Endodermal cell (in vitro differentiated cells): ENCODE measurements around the gene GRIN2C. TPM values are rescaled to one million over a fixed set of nuclear protein-coding genes. Genes with fewer than 3 reads are reported as not detected.

ENCODE experiments used
- DNase-seq: peaks from one replicate; pipeline ENCODE4 v3.0.0-alpha.2; 2017
- H3K27ac ChIP-seq: 2 replicates; pipeline ENCODE4 v1.5.1; 2013; ENCODE audit warnings: mild to moderate bottlenecking, low read depth, low read length, moderate library complexity
- H3K27me3 ChIP-seq: 2 replicates; pipeline ENCODE4 v1.6.1; 2013; ENCODE audit warnings: mild to moderate bottlenecking, low read length, moderate library complexity; ENCODE audit not compliant: insufficient read depth, control insufficient read depth, poor library complexity, severe bottlenecking
- H3K36me3 ChIP-seq: 2 replicates; pipeline ENCODE4 v1.7.0; 2013; ENCODE audit warnings: mild to moderate bottlenecking, low read length, moderate library complexity; ENCODE audit not compliant: control insufficient read depth, insufficient read depth
- H3K4me1 ChIP-seq: one replicate; pipeline ENCODE4 v1.7.0; 2013; ENCODE audit warnings: low read length; ENCODE audit not compliant: control insufficient read depth, insufficient read depth
- H3K4me3 ChIP-seq: 2 replicates; pipeline ENCODE4 v1.5.1; 2013; ENCODE audit warnings: mild to moderate bottlenecking, low read length, moderate library complexity
- H3K9ac ChIP-seq: 2 replicates; pipeline ENCODE4 v1.6.1; 2013; ENCODE audit warnings: mild to moderate bottlenecking, low read length, moderate library complexity; ENCODE audit not compliant: poor library complexity, severe bottlenecking; ENCODE audit errors: extremely low read depth
- H3K9me3 ChIP-seq: 2 replicates; pipeline ENCODE4 v1.6.1; 2013; ENCODE audit warnings: mild to moderate bottlenecking, low read length, moderate library complexity; ENCODE audit not compliant: control insufficient read depth
- H3K27ac Mint-ChIP-seq: 2 replicates; pipeline ENCODE4 v1.8.0; 2020; ENCODE audit warnings: mixed read lengths
- H3K27me3 Mint-ChIP-seq: 2 replicates; pipeline ENCODE4 v1.8.0; 2021; ENCODE audit warnings: mild to moderate bottlenecking, mixed read lengths; ENCODE audit not compliant: insufficient read depth
- H3K36me3 Mint-ChIP-seq: 2 replicates; pipeline ENCODE4 v1.8.0; 2020; ENCODE audit warnings: low read depth, mixed read lengths
- H3K4me1 Mint-ChIP-seq: 2 replicates; pipeline ENCODE4 v1.8.0; 2020; ENCODE audit warnings: mixed read lengths
- H3K4me3 Mint-ChIP-seq: 2 replicates; pipeline ENCODE4 v1.8.0; 2020; ENCODE audit warnings: mild to moderate bottlenecking, moderate library complexity, mixed read lengths
- H3K9me3 Mint-ChIP-seq: 2 replicates; pipeline ENCODE4 v1.8.0; 2020; ENCODE audit warnings: mild to moderate bottlenecking, mixed read lengths
- CTCF ChIP-seq: fragments of 200-600 bp; sonication (generic); conservative IDR thresholded peaks from 2 replicates; pipeline ENCODE4 v1.5.0; 2021; ENCODE audit warnings: antibody characterized with exemption, mild to moderate bottlenecking
- WGBS, 2 experiments: methylation state at CpG; one replicate each; pipeline versions ENCODE4 v1.1.5 to v1.1.7; 2013; ENCODE audit warnings: missing lambda C conversion rate in 2 of 2, mixed read lengths in 1 of 2; ENCODE audit not compliant: insufficient coverage in 1 of 2, insufficient read length in 1 of 2; 5-methylcytosine and 5-hydroxymethylcytosine counted together
- total RNA-seq, 2 donors: library from RNA; stranded (reverse); fragmentation: NEBNext Ultra II Directional in 1 of 2; extraction: Animal tissue kit (Norgen Biotek cat#: 25700) in 1 of 2; gene quantifications; 2 replicates in 1 of 2; 3 replicates in 1 of 2; pipeline ENCODE4 v1.2.1, GENCODE V29; 2021

Gene GRIN2C
- total RNA-seq, 2 donors from 2014 or later = 0.24 to 0.31 TPM

- Histone ChIP-seq H3K9me3 (no peaks in the 10 kb centered on the region), H3K27me3 (peaks cover 96% of the 10 kb centered on the region), H3K36me3 (no peaks in the 10 kb centered on the region), H3K4me3 (no peak overlapping the region), H3K27ac (no peak overlapping the region), H3K9ac (no peak overlapping the region), H3K4me1 (no peaks in the 10 kb centered on the region)
- Mint-ChIP-seq H3K27me3 (peaks cover 92% of the 10 kb centered on the region), H3K27ac (no peak overlapping the region), H3K9me3 (no peaks in the 10 kb centered on the region), H3K4me1 (peaks cover 4% of the 10 kb centered on the region), H3K36me3 (no peaks in the 10 kb centered on the region), H3K4me3 (no peak overlapping the region)
- DNase-seq = no peak
- WGBS, 2 experiments = 83 to 92% methylated on average over 5 to 7 of the region's 8 CpGs
- TF ChIP-seq CTCF = no peak
These were observed 6.0 kb downstream of the GRIN2C start for GRCh38 chr17:74853669-74854068.

DNA sequence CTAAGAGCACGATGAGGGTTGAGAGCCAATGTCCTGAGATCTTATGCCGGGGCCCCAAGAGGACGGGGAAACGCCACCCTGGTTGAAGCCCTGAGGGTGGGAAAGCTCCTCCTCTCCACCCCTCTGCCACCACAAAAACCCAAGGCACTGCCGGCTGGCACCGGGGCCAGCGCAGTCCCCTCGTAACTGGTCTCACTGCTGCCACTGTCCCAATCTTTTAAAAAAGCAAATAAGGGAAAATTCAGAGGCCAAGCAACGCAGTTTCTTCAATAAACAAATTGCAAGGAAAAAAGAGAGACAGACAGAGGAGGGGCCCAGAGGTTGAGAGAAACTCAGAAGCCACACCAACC lies 6.7 kb downstream of the GRIN2C start:
- Mint-ChIP-seq H3K36me3 (no peaks in the 10 kb centered on the region), H3K4me3 (peak overlapping the region; percentile 60), H3K9me3 (no peaks in the 10 kb centered on the region), H3K27ac (no peak overlapping the region), H3K27me3 (peaks cover 92% of the 10 kb centered on the region), H3K4me1 (peaks cover 4% of the 10 kb centered on the region)
- Histone ChIP-seq H3K9me3 (no peaks in the 10 kb centered on the region), H3K9ac (no peak overlapping the region), H3K27me3 (peaks cover 91% of the 10 kb centered on the region), H3K4me3 (peak overlapping the region; percentile 73), H3K27ac (no peak overlapping the region), H3K4me1 (no peaks in the 10 kb centered on the region), H3K36me3 (no peaks in the 10 kb centered on the region)
- no peak for DNase-seq
- WGBS, 2 experiments = 35 to 41% methylated on average over 5 to 9 of the region's 9 CpGs
- no peak for TF ChIP-seq CTCF

DNA sequence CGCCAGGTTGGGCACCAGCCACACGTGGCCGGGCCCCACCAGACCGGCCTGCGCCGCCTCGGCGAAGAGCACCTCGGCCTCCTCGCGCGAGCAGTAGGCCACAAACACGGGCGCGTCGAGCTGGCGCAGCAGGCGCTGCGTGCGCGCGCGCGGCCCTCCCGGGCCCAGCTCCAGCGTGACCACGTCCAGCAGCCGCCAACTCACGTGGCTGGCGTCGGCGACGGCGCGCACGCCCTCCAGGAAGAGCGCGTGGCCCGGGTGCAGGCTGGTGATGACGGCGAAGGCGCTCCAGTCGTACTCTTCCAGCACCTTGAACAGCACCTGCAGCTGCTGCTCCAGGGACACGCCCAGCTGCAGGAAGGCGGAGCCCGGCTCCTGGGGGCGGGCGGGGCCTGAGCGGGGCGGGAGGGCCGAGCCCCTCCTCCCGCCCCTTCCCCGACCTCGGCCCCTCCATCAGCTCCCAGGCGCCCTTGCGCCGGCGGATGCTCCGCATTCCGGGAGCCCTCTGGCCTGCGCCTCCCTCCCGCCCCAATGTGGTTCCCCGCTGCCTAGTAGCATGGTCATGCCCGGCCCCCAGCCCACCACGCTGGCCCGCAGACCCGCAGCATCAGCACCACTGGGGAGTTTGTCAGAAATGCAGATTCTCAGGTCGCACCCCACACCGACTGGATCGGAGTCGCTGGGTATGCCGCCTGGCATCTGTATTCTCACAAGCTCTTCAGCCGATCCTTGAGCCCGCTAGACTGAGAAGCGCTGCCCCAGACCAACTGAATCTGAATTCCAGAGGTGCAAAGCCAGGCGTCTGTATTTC lies 7.2 kb downstream of the GRIN2C start:
- H3K27ac ChIP-seq = no peak overlapping the region
- peak overlapping the region; percentile 60 for H3K4me3 Mint-ChIP-seq
- no peaks in the 10 kb centered on the region for H3K9me3 Mint-ChIP-seq
- no peaks in the 10 kb centered on the region for H3K4me1 ChIP-seq
- no peak overlapping the region for H3K9ac ChIP-seq
- H3K27me3 ChIP-seq = peaks cover 85% of the 10 kb centered on the region
- H3K27me3 Mint-ChIP-seq = peaks cover 91% of the 10 kb centered on the region
- WGBS, 2 experiments = 16 to 17% methylated on average over 52 to 76 of the region's 76 CpGs
- H3K4me3 ChIP-seq = peak overlapping the region; percentile 73
- no peaks in the 10 kb centered on the region for H3K36me3 Mint-ChIP-seq
- no peaks in the 10 kb centered on the region for H3K9me3 ChIP-seq
- DNase-seq = peak; percentile 98
- no peak for TF ChIP-seq CTCF
- peaks cover 4% of the 10 kb centered on the region for H3K4me1 Mint-ChIP-seq
- H3K36me3 ChIP-seq = no peaks in the 10 kb centered on the region
- no peak overlapping the region for H3K27ac Mint-ChIP-seq
